ENCODE data around the gene SLC4A7.
"Not testable (repeated sequence)": the region's sequence is repeated elsewhere in the genome, so short reads cannot be mapped to it uniquely, and the experiment has no call there.

The SLC4A7 gene

GRCh38 chr3:27454461-27454860, 29.7 kb downstream of the SLC4A7 start:
- no peak for DNase-seq
- no peaks in the 10 kb centered on the region for H3K36me3 ChIP-seq
- H3K4me3 ChIP-seq (ENCODE audit: low read depth, low read length): no peak overlapping the region
- no peak overlapping the region for H3K27ac ChIP-seq
- TF ChIP-seq, protein P1, sequence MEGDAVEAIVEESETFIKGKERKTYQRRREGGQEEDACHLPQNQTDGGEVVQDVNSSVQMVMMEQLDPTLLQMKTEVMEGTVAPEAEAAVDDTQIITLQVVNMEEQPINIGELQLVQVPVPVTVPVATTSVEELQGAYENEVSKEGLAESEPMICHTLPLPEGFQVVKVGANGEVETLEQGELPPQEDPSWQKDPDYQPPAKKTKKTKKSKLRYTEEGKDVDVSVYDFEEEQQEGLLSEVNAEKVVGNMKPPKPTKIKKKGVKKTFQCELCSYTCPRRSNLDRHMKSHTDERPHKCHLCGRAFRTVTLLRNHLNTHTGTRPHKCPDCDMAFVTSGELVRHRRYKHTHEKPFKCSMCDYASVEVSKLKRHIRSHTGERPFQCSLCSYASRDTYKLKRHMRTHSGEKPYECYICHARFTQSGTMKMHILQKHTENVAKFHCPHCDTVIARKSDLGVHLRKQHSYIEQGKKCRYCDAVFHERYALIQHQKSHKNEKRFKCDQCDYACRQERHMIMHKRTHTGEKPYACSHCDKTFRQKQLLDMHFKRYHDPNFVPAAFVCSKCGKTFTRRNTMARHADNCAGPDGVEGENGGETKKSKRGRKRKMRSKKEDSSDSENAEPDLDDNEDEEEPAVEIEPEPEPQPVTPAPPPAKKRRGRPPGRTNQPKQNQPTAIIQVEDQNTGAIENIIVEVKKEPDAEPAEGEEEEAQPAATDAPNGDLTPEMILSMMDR (IDR thresholded peaks at IDR 0.05; ENCODE audit: low read depth, low read length): no peak
- no peaks in the 10 kb centered on the region for H3K9me3 ChIP-seq (ENCODE audit: severe bottlenecking)
- no peaks in the 10 kb centered on the region for H3K27me3 ChIP-seq (ENCODE audit: insufficient read depth, low read depth, severe bottlenecking)

DNA sequence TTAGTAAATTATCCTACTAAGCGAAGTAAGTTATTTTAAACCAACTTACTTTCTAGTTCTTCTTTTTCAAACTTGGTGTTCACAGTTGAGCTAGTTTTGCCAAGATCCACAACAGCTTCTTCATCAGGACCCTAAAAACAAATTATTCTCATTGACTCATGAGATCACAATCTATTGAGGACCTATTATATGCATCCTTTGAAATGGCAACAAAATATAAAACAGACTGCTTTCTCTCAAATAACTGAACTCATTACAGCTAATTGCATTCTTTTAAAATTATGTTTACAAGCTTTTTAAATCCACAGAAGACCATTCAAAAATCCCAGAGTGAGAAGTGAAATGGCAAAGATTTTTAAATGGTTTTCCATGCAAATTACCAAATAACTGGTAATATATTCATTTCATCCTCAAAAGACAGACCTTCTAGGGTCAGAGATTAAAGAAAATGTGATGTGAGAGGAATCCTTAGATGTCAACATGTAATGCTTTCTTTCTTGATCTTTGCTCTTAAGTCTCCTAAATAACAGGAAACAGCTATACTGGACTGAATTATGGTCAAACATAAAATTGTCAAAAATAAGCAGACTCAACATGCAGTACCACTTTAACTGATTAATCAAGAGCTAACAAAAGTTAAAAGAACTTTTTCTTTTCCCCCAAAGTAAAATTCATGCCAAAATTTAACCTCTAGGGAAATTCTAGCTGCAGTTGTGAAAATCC, 31.7 kb downstream of the SLC4A7 start:
- H3K9me3 ChIP-seq (ENCODE audit: severe bottlenecking): no peaks in the 10 kb centered on the region
- no peaks in the 10 kb centered on the region for H3K27me3 ChIP-seq (ENCODE audit: insufficient read depth, low read depth, severe bottlenecking)
- DNase-seq: no peak
- H3K27ac ChIP-seq: no peak overlapping the region
- H3K36me3 ChIP-seq: no peaks in the 10 kb centered on the region; the same call in none of the 2 replicates
- no peak overlapping the region for H3K4me3 ChIP-seq (ENCODE audit: low read depth, low read length)
- TF ChIP-seq, protein P1 (IDR thresholded peaks at IDR 0.05; ENCODE audit: low read depth, low read length): no peak

- H3K36me3 ChIP-seq: no peaks in the 10 kb centered on the region; the same call in none of the 2 replicates
- no peak overlapping the region for H3K27ac ChIP-seq
- H3K4me3 ChIP-seq (ENCODE audit: low read depth, low read length): no peak overlapping the region
- TF ChIP-seq, protein P1 (IDR thresholded peaks at IDR 0.05; ENCODE audit: low read depth, low read length): no peak
- no peak for DNase-seq
- no peaks in the 10 kb centered on the region for H3K9me3 ChIP-seq (ENCODE audit: severe bottlenecking)
- H3K27me3 ChIP-seq (ENCODE audit: insufficient read depth, low read depth, severe bottlenecking): no peaks in the 10 kb centered on the region
Measured at GRCh38 chr3:27451842-27452241, 32.3 kb downstream of the SLC4A7 start.

DNA sequence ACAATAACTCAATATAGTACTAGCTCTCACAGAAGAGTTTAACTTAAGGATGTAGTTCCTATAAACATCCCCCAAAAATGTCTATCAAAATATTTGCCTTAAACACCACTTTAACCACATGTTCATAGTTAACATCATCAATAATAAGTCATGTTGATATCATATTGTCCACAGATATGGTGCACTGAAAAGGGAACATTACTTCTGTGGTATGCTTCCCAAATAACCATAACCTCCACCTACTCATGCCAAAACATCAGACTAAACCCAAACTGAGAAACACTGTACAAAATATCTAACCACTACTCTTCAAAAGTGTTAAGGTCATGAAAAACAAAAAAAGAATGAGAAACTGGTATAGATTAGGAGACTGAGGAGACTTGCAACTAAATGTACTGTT, 32.9 kb downstream of the SLC4A7 start:
- H3K27me3 ChIP-seq (ENCODE audit: insufficient read depth, low read depth, severe bottlenecking): no peaks in the 10 kb centered on the region
- H3K27ac ChIP-seq: no peak overlapping the region
- TF ChIP-seq, protein P1 (IDR thresholded peaks at IDR 0.05; ENCODE audit: low read depth, low read length): no peak
- no peaks in the 10 kb centered on the region for H3K9me3 ChIP-seq (ENCODE audit: severe bottlenecking)
- DNase-seq: no peak
- H3K4me3 ChIP-seq (ENCODE audit: low read depth, low read length): no peak overlapping the region
- peaks cover 3% of the 10 kb centered on the region for H3K36me3 ChIP-seq

GRCh38 chr3:27449530-27450150, 34.5 kb downstream of the SLC4A7 start:
- Histone ChIP-seq H3K9me3 (ENCODE audit: severe bottlenecking) (no peaks in the 10 kb centered on the region), H3K27ac (no peak overlapping the region), H3K27me3 (ENCODE audit: insufficient read depth, low read depth, severe bottlenecking) (no peaks in the 10 kb centered on the region), H3K4me3 (ENCODE audit: low read depth, low read length) (no peak overlapping the region), H3K36me3 (peaks cover 3% of the 10 kb centered on the region)
- TF ChIP-seq, protein P1 (IDR thresholded peaks at IDR 0.05; ENCODE audit: low read depth, low read length): no peak
- no peak for DNase-seq

DNA sequence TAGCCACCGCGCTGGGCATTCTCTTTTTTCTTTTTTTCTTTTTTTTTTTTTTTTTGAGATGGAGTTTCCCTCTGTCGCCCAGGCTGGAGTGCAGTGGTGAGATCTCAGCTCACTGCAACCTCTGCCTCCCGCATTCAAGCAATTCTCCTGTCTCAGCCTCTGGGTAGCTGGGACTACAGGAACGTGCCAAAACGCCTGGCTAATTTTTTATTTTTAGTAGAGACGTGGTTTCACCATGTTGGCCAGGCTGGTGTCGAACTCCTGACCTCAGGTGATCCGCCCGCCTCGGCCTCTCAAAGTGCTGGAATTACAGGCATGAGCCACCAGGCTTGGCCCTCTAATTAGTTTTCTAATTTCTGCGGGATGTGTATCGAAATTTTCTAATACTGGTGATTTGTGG, 41.2 kb downstream of the SLC4A7 start:
- not testable (repeated sequence) for H3K27me3 ChIP-seq (ENCODE audit: insufficient read depth, low read depth, severe bottlenecking); H3K4me3 ChIP-seq (ENCODE audit: low read depth, low read length); H3K9me3 ChIP-seq (ENCODE audit: severe bottlenecking); DNase-seq; H3K27ac ChIP-seq
- H3K36me3 ChIP-seq: peaks cover 29% of the 10 kb centered on the region

- H3K27me3 ChIP-seq (ENCODE audit: insufficient read depth, low read depth, severe bottlenecking); H3K4me3 ChIP-seq (ENCODE audit: low read depth, low read length); H3K27ac ChIP-seq; DNase-seq; H3K9me3 ChIP-seq (ENCODE audit: severe bottlenecking): not testable (repeated sequence)
- H3K36me3 ChIP-seq: peaks cover 54% of the 10 kb centered on the region
Measured at GRCh38 chr3:27438352-27438751, 45.8 kb downstream of the SLC4A7 start.
